Measurements from ENCODE around the gene CAPG. TPM values are rescaled to one million over a fixed set of nuclear protein-coding genes. Genes with fewer than 3 reads are reported as not detected.
A peak's percentile ranks its signal among the peaks of the same experiment; 100 is the strongest.

CAPG gene
- total and polyA plus RNA-seq, 9 of the 15 experiments (the other 6 are each of a cell fraction or from before 2014, with no cell fraction given), result 10.6 to 90.4 (median 56.0) TPM

GRCh38 chr2:85437488-85438200, 27.5 kb upstream of the CAPG start (continued):
- no peak for TF ChIP-seq THRB (CRISPR knock-in tag; conservative IDR thresholded peaks at IDR 0.05)
- TF ChIP-seq NFXL1 (CRISPR knock-in tag; IDR thresholded peaks at IDR 0.05), result no peak
- TF ChIP-seq ZBTB9 (CRISPR knock-in tag; IDR thresholded peaks at IDR 0.05), result 0 out of 2 replicates have a peak, but pooled peaks have one; percentile 37
- no peak for TF ChIP-seq ZNF384 (IDR thresholded peaks at IDR 0.05; ENCODE audit: low read depth, low read length)
- no peak for TF ChIP-seq HMG20A (CRISPR knock-in tag; conservative IDR thresholded peaks at IDR 0.05)
- TF ChIP-seq C11orf30 (IDR thresholded peaks at IDR 0.05; ENCODE audit: low read depth), result peak; percentile 74
- no peak for TF ChIP-seq ZNF318 (IDR thresholded peaks at IDR 0.05; ENCODE audit: borderline replicate concordance in 1 of 2, low read depth in 1 of 2)
- TF ChIP-seq POLR2G (IDR thresholded peaks at IDR 0.05; ENCODE audit: low read depth, low read length), result peak; percentile 85
- no peak for TF ChIP-seq XRCC3 (IDR thresholded peaks at IDR 0.05)
- no peak for TF ChIP-seq SNIP1 (IDR thresholded peaks at IDR 0.05; ENCODE audit: low read depth)
- no peak for TF ChIP-seq RAD51 (IDR thresholded peaks at IDR 0.05; ENCODE audit: borderline replicate concordance, low read depth)
- TF ChIP-seq TRIM25 (IDR thresholded peaks at IDR 0.05; ENCODE audit: borderline replicate concordance), result no peak
- no peak for TF ChIP-seq STAG1 (CRISPR knock-in tag; IDR thresholded peaks at IDR 0.05; ENCODE audit: borderline replicate concordance)
- TF ChIP-seq ZNF445 (CRISPR knock-in tag; IDR thresholded peaks at IDR 0.05; ENCODE audit: low read depth), result no peak
- TF ChIP-seq ZNF143 (CRISPR knock-in tag; IDR thresholded peaks at IDR 0.05), result no peak
